ENCODE results near the gene NRF1.

The NRF1 gene

DNA sequence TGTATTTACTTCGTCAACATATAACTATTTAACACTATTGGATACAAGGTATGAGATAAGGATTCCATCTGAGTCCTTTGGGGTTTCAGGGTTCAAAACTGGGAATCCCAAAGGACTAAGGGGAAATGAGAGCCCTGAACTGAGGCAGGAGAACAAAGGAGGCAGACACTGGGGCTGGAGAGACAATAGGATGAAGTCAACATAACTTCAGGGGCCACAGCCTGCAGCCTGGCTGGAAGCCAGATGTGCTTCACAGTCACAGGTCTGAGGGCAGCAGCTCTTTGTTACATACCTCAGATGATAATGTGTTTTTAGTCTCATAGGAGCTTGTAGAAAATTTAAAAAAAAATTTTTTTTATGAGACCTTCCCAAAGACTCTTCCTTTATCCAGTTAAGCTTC, 73.3 kb downstream of the NRF1 start:
- DNase-seq (ENCODE audit: low read depth in 2 of 2), result no peak

DNA sequence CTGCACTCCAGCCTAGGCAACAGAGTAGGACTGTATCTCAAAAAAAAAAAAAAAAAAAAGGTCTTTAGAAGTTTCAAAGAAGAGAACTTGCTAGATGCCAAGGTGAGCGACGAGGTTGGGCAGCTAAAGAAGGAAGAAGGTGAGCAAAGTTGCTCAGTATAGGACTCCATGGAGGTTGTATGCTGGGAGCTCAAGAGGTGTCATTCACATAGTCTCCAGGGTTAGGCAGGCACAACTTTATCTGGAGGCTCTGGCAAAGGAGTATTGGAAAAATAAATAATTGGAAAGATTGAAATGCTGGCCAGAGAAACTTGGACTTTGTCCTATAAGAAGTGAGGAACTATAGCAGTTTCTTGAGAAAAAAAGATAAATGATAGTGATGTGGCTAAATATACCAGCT, 74.5 kb downstream of the NRF1 start:
- DNase-seq (ENCODE audit: low read depth in 2 of 2), result no peak

DNA sequence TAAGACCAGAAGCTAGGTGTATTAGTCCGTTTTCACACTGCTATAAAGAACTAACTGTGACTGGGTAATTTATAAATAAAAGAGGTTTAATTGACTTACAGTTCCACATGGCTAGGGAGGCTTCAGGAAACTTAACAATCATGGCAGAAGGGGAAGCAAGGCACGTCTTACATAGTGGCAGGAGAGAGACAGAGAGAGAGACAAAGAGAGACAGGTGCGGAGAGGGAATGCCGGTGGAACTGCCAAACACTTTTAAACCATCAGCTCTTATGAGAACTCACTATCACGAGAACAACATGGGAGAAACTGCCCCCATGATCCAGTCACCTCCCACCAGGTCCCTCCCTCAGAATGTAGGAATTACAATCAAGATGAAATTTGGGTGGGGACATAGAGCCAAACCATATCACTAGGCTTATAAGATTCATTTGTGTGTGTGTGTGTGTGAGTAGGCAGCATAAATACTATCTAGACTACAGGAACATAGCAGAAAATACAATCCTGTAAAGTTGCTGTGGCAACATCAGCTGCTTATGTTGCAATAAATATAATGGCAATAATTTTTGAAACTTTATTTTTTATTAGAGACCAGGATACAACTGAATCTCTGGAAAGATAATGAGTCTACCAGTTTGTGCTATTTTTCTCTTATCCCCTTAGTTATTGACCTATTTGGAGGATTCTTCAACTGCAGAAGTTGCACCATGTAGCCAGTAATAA, 77.1 kb downstream of the NRF1 start:
- no peak for DNase-seq (ENCODE audit: low read depth in 2 of 2)

DNA sequence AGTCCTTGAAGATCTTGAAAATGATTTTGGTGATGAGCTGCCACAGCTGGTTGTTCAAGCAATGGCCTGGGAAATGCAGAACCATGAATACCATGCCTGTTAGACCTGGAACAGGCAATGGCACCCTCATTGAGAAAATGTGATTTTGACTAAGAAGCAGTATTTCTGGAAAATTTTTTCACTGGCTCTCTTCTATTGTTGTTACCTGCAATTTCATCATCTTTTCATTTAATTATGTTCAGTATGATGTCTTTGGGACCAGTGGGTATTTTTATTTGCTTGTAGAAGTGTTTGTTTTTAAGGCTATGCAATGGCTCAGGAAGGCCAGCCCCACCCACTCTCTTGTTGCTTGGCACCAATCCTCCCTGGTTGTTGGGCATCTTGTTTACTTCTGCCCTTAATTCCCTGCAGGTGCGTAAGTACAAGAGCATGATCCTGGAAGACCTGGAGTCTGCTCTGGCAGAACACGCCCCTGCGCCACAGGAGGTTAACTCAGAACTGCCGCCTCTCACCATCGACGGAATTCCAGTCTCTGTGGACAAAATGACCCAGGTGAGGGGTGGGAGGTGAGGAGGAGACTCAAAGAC, 78.6 kb downstream of the NRF1 start:
- no peak for DNase-seq (ENCODE audit: low read depth in 2 of 2)

DNA sequence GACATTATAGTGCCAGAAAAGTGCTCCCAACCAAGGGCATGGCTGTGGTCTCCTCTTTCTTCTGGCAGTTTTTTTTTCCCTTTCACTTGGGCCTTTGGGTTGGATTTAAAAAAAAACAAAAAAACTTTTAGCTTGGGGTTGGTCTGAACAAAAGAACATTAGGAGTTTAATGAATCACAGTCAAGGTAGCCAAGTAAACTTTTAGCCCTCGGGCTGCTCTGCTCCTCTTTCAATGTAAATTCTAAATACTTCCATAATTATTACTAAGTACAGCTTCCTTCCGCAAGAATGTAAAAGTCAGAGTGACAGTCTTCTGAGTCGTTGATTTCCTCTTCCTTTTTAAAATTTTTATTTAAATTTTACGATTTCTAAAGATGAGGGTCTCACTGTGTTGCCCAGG, 79.2 kb downstream of the NRF1 start:
- DNase-seq (ENCODE audit: low read depth in 2 of 2), result no peak

DNA sequence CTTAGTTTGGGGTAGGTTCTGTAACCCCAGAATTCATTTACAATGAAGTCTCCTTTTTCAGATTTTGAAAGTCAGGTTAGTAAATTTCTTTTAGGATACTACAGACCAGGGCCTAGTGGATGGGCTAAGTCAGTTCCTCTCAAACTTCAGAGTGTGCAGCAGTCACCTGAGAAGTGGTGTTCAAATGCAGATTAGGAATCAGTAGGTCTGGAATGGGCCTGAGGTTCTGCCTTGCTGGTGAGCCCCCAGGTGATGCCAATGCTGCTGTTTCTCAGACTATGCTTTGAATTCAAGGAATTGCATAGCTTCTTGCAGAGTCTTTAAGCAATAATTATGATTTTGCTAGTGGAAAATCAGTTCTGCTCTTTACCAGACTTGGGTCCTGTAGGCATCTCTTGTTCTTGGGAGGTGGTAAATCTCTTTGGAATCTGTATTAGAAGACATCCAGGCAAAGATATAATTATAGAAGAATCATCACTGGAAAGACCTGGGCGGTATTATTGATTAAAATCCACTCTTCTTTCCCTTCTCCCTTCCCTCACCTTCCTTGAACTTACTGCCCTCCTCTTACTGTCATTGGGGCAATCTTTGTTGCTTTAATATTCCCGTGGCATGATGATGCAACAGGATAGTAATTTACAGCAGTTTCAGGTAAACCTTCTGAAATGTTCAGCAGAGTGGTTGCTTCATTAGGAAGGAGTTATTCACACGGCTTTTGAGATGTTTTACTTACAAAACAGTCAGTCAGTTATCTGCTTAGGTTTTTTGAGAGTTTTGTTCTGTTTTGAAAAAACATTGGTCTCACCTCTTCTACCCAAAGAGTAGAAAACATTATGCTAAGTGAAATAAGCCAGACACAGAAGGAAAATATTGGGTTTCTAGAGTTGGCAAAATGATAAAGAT, 87.2 kb downstream of the NRF1 start:
- no peak for DNase-seq (ENCODE audit: low read depth in 2 of 2)

DNA sequence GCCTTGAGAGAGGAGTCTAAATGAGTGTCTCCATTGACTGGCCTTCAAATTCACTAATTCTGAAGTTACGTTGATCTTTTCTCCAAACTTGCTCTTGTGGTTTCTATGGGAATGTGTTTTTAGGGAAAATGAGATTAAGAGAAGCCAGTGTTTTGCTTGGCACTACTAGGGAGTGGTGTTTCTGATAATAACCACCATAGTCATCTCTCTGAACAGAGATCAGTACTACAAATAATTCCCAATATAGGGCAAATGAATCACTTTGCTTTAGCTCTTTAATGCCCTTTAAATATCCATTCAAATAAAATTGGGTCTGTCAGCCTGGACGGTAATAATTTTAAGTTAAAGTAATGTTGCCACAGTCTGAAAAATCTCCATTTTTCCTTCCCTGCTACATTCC, 90.8 kb downstream of the NRF1 start:
- DNase-seq (ENCODE audit: low read depth in 2 of 2), result no peak

DNA sequence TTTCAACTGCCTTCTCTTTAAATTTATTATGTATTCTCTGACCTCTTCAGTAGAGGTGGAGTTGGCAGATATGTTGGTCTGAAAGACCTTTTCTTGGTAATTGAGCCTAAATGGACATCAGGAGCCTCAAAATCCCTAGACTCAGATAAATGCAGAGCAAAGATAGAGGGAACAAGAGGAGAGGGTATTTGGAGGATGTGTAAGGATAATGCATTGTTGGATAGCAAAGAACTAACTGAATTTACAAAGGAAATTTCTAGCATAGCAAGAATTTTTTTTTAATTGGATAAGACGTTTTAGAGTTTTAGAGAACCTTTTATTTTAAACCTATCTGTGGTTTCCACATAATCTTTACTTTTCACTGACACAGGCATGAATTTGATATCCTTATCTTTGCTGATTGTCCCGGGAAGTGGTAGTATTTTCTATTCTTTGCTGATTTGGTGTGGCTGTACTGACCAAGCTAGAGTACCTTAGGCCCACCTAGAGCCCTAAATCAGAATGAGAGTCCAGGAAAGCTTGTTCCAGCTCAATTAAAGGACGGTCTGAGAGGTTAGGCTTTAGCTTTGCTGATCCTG, 91.3 kb downstream of the NRF1 start:
- DNase-seq (ENCODE audit: low read depth in 2 of 2), result no peak

DNA sequence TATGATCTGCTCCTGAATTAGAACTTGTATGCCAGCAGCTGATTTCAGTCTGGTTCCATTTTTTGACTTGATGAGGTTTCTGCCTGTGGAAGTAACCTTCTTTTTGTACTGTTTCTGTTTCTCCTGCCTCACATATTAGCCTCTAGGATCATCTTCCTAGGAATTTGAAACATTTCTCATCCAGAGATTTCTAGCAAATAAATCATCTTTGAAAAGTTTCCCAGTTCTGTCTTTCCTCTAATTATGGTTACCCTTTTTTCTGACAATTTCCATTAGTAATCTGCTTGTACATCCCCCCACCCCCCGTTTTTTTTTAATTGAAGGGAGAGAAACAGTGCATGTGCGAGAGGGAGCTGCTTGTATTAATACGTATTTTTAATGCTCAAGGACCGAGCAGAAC, 92.2 kb downstream of the NRF1 start:
- DNase-seq (ENCODE audit: low read depth in 2 of 2), result no peak

DNA sequence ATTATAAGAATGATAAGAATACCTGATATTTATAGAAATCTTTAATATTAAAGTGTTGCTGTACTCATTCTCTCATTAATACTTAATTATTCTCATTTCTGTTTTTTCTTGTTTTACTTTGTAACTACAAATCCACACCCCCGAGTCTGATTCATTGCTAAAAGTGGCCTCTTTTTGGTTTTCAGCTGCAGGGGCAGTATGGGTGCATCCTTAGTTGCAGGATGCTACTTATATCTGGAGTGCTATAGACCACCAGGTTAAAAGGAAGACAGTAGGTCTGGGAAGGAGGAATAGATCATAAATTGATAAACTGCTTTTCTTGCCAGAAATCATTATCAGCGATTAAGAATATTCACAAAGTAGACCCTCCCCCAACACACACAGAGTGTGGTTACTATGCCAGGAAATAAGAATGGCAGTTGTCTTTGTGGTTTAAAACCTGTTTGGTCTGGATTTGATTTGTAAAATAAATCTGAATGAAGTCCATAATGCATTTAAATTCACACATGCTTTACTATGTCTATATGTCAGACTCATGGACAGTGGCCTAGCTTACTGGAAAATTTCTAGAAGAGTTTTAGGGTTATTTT, 96.5 kb downstream of the NRF1 start:
- no peak for DNase-seq (ENCODE audit: low read depth in 2 of 2)

DNA sequence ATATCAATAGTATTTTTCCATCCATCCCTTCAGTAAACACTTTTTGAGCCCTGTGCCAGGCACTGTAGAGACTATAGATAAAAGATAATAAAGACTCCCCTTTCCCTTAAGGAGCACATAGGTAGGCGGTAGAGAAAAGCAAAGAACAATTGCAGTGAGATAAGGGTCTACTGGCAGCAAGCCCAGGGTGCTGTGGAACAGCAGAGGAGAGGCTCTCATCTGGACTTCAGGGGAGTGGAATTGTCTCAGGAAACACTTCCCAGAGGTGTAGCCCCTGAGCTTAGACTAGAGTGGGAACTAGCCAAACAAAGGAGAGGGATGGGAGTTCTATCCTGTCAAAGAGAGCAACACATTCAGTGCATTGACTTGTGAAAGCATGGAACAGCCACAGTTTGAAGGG, 102.0 kb downstream of the NRF1 start:
- DNase-seq (ENCODE audit: low read depth in 2 of 2), result no peak

DNA sequence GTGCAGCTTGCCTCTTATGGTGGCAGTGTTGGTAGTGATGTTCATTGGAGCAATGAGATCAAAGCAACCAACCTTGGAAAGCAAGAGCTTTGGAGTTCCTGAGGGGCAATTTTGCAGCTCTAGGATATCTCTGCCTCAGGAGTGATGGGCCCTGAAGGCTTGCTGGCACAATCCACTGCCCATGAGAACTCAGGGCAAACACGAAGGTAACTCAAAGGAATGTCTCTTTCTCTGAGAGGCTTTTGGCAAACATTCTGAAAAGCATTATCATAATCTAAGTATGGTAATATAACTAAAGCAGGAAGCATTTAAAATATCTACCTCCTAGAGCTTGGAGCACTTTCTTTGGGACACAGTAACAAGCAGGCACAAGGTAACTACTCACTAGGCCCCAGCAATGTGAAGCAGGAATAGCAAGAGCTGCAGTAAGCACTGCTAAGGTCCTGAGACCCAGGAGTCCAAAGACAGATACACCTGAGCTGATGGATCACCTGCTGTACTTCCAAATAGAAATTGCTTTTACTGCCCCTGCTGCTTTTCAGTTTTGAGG, 103.1 kb downstream of the NRF1 start:
- DNase-seq (ENCODE audit: low read depth in 2 of 2), result no peak

DNA sequence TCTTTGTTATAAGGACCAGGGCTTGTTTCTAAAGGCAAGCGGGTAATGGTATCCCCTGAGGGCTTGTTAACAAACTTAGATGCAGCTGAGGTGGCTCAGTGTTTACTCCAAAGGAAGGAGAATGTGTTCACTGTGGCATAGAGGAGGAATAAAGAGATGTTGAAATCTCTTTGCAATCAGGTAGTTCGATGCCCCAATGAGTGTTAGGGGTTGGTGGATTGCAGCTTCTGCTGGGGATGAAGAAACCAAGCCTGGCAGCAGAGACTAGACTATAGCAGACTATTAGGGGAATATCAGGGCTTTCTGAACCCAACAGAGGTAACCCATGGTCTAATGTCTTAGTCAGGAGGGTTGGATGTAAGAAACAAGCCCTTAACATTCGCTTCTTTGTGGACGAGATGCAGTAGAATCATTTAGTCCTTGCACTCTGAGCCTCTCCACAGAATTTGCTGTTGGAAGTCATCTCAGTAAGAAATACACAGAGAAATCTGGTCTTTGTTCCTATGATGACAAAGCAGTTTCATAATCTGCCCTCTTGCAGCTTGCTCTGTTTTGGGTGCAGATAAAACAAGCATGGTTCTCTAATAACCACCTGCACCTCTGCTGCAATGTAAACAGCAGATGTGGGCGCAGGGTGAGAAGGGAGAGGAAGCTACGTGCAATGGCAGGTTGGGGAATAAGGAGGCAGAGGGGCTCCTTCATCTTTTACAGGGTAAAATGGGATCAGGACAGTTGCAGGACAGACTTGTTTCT, 108.6 kb downstream of the NRF1 start:
- DNase-seq (ENCODE audit: low read depth in 2 of 2), result no peak

DNA sequence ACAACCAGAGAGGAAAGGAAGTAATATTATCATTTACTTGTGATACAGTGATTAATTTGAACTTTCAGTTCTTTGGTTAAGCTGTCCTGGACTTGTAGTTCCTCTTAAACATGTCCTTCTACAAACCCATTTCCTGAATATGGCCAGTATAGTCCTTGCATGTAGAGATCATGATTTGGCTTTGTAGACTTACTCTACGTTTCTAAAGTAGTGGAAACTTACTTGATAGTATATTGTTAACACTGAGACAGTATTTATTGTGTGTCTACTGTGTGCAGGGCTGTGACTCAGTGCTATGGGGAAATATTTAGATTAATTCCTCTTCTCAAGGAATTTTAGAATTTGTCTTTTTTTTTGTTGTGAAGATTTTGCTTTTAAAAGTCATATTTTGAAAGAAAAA, 109.5 kb downstream of the NRF1 start:
- no peak for DNase-seq (ENCODE audit: low read depth in 2 of 2)

DNA sequence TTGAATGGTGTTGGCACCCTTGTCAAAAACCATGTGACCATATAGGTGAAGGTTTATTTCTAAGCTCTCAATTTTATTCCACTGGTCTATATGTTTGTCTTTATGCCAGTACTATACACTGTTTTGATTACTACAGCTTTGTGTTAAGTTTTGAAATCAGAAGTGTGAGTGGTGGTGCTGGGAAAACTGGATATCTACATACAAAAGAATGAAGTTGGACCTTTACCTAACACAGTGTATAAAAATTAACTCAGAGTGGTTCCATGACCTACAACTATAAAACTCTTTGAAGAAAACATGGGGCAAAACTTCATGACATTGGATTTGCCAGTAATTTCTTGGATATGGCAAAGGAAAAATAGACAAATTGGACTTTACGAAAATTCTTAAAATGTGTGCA, 112.2 kb downstream of the NRF1 start:
- DNase-seq (ENCODE audit: low read depth in 2 of 2), result no peak

DNA sequence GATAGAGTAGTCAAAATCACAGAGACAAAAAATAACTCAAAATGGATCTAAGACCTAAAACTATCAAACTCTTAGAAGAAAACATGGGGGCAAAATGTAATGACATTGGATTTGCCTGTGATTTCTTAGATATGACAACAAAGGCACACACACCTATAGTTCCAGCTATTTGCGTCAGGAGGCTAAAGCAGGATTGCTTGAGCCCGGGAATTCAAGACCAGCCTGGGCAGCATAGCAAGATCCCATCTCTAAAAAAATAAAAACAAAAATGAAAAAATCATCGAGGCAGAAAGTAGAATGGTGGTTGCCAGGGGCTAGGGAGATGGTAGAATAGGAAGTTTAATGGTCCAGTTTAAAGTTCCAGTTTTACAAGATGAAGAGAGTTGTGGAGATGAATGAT, 113.3 kb downstream of the NRF1 start:
- no peak for DNase-seq (ENCODE audit: low read depth in 2 of 2)

DNA sequence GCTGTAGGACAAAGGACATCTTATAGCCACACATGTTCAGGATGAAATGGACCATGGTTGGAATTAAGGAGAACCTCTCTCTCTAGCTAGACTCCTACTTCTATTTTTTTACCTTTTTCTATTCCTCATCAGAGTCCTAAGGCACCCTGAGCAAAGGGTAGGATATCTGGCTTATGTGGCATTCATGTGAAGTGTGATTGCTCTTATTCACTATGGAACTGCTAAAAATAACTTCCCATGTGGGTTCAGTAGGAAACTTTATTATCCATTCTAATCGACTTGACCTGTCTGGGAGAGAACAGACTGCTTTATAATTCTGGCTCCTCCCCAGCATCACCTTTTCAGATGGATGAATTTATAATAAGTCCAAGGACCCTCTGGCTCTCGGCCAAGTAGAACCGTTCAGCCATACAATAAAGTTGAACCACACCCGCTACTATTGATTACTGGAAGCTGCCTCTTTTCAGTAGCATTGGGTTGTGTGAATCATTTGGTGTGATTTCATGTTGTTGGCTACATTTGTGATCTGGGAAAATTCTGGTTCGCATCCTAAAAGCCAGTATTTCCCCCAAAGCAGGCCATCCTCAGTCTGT, 117.5 kb downstream of the NRF1 start:
- DNase-seq (ENCODE audit: low read depth in 2 of 2), result no peak

DNA sequence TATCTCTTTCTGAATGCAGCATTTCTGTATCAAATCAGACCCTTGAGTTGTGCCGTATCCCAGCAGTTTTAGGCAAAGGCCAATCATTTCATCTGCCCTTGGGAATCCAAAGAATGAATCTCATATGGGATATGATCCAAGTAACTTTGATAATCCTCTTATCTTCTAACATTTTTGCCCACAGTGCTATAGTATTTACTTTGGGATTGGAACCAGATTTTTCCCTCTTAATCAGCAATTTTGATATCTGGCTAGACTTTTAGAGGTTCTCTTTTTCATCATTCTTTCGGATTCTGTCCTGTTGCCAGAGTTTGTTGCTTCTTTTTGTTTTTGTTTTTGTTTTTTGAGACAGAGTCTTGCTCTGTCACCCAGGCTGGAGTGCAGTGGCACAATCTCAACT, 118.0 kb downstream of the NRF1 start:
- no peak for DNase-seq (ENCODE audit: low read depth in 2 of 2)

DNA sequence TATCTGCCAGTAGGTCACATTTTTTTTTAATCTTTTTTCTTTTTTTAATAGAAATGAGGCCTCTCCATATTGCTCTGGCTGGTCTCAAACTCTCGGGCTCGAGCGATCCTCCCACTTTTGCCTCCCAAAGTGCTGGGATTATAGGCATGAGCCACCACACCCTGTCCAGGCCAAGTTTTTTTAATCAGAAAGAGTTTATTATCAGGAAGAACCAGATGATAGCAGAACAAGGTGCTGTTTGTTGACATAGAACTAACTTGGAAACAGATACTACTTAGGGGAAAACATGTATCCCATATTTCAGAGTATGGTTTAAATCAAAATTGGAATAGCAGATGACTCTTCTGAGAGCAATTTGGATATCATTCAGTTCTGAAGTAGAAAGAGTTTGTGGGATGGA, 118.6 kb downstream of the NRF1 start:
- DNase-seq (ENCODE audit: low read depth in 2 of 2), result no peak

DNA sequence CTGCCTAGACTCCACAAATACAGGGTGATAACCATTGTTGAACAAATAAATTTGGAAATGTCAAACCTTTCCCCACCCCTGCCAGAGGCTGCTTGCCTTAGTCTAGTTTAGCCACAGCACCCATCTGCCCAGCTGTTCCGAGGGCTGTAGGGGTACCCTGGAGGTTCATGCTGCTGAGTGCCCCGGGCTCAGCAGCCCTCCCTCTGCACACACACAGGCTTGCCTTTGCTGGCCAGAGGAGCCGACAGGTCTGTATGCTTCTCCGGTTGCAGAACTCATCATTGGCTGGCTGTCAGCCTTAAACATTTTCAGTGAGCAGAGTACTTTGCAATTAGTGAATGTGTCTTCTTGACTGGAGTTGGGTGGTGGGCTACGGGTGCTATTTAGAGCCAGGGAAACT, 122.9 kb downstream of the NRF1 start:
- no peak for DNase-seq (ENCODE audit: low read depth in 2 of 2)

DNA sequence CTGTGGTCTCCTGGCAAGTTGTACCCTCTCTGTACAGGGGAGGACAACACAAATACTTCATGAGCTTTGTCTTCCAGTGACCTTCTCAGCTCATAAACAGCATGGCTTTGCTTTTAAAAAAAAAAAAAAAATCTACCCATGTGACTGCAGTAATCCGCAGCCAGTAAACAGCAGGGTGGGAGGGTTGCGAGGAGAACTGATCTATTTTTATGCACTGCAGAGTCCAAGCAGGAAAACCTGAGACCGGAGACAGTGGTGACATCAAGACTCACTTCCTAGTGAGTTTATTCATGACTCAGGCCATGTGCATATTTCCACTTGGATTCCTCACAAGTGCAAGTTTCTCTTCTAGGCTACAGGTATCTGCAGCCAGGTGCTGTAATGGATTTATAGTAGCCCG, 127.9 kb downstream of the NRF1 start:
- no peak for DNase-seq (ENCODE audit: low read depth in 2 of 2)

All from stimulated activated CD4-positive, alpha-beta T cell treated with anti-CD3 and anti-CD28 coated beads, Interleukin-1b, Interleukin-23, amount 100 ng/mL, for 1 hour (primary cell).